NCI-H2107 (cell line): Measurements from ENCODE around the gene STRN.
"Not testable (repeated sequence)": the region's sequence is repeated elsewhere in the genome, so short reads cannot be mapped to it uniquely, and the experiment has no call there.

Experiments used
- DNase-seq: peaks from one replicate; lab custom pipeline; 2025; lab: John Stamatoyannopoulos, UW

Gene STRN

DNA sequence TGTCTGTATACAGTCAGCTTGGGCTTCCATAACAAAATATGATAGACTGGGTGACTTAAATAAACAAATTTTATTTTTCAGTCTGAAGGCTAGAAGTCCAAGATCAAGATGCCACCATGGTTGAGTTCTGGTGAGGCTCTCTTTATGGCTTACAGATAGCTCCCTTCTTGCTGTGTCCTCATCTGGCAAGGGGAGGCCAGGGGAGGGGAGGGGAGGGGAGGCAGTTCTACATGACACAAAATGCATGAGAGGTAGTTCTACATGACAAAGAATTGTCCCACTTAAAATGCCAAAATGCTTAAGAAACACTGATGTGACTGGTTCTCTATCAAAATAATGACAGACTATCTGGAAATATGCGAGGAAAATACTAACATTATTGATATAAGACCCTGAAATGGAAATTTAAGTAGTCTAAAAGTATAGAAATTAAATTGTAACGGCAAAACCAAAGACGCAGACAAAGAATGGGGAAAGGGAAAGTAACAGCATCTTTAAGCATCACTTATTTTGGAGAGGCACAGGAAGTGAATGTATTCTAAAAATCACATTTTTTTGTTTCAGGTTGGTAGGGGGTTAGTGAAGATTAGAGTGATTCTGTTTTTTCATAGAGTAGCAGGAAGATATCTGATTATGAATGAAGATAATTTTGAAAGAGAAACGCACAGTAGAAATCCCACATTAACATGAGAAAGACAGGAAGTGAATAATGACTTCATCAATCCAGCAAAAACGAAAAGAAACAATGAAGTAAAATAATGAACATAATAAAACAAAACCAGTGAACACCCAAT, 131.4 kb downstream of the STRN start:
- DNase-seq, result no peak

DNA sequence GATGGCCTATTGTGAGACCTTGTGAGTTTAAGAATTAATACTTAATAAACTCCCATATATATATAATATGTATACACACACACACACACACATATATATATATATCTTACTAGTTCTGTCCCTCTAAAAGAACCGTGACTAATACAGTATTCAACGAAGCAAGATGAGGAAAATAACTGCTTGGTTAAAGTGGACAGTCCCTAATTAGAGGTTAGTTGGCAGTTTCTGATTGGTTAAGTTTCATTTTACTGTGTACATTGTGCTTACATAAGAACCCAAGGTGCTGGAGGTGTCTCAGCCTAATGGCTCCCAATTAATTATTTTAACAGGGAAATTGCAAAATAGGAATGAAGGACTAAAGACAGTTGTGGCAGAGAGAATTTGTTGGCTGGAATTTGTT, 132.1 kb downstream of the STRN start:
- no peak for DNase-seq

DNA sequence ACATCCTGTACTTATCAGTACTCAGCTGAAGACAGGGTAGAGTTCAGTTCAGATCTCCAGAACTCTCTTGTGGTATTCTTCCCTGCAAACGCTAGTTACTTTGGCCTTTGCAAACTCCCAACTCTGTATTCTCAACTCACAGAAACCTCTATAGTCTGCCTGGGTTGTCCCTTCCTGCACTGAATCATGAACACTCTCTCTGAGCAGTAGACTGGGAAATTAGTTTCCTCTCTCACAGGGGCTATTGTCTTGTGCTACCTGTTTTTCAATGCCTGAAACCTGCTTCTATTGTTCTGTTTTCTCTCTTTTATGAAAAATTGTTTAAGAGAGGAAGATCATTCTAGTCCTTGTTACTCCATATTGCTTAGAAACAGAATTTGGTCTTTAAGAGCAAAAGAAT, 135.2 kb downstream of the STRN start:
- no peak for DNase-seq

DNA sequence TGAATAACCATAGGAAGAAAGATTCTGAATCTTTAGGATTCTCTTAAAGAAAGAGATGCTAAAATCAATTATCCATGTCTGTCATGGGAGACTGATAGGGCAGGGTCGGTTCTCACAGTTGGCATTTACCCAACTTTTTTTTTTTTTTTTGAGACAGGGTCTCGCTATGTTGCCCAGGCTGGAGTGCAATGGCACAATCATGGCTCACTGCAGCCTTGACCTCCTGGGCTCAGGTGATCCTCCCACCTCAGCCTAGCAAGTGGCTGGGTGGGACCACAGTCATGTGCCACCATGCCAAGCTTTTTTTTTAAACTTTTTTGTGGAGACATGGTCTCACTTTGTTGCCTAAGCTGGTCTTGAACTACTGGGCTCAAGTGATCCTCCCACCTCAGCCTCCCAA, 141.7 kb downstream of the STRN start:
- DNase-seq, result not testable (repeated sequence)

DNA sequence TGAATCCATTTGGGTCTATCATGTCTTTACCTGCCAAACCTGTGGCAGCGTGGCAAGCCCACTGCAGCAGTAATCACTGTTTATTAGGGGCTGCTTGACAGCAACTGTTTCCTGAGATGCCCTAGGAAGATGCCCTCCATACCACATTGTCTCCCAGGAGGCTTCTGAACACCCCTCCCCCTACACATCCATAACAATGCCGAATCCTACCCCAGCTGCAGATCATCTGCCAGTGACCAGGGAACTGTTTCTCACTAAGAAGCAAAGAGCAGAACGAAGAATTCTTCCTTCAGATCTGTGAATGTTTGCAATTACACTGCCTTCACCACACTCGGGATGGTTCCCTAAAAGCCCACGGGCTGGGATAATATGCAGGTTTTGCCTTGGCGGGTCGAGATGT, 142.1 kb downstream of the STRN start:
- DNase-seq, result no peak

DNA sequence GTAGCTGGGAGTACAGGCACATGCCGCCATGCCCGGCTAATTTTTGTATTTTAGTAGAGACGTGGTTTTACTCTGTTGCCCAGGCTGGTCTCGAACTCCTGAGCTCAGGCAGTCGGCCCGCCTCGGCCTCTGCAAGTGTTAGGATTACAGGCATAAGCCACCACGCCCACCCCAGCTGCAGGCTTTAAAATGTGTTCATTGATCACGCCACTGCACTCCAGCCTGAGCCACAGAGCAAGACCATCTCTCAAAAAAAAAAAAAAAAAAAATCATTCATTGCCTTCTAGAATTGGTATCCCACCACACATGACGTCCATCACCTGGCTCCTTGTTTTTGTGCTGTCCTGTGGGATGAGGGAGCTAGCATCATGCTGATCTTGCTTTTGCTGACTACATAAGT, 142.5 kb downstream of the STRN start:
- no peak for DNase-seq

DNA sequence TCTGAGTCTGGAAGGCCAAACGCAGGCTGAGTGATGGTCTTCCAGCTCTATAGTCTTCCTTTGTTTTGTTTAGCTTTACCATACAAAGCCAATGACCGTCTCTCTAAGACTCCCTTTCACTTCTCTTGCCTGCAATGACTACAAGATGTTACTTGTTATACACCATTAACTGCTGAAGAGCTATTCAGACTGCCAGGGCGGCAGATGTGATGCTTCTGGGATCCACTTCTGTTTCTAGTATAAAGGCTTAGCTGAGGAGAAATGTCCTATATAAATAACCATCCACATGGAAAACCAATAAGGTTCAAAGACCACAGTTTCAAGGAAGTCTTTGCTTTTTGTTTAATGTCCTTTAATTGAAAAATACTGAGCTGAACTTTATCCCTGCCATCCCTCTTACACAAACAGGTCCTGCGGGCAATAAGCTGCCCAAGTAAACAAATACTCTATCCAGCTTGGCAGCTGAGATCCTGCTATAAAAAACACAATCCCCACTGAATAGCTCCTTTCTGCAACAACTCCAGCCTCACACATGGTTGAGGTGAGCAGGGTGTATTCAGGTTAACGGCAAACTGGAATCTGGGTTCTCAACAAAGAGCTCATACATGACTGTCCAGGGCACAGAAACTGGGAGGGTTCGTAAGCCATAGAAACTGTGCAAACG, 145.3 kb downstream of the STRN start:
- DNase-seq, result peak; percentile 45

DNA sequence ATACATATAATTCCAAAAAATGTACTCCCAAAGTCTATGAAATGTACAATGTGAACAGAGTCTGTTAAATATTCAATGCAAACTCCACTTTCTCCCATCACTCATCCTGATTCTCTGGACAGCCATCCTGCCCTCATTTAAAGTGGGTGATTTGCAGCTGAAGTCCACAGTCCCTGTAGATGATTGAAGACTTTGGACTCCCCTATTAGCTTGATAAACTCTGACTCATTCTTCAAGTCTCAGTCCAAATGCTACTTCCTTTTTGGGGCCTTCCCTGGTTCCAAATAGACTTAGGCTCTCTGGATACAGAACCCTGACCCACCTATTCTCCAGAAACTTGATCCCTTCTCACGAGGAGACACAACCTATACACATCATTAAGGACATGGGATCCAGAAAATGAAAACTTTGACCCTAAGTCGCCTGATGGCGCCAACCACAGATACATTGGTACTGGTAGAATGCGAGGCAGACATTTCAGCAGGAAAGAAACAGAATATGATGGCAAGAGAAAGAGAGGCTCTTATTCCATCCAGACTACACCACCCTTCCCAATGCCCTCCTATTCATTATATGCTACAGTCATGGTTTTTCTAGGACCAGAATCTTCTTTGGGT, 147.1 kb downstream of the STRN start:
- DNase-seq, result no peak

DNA sequence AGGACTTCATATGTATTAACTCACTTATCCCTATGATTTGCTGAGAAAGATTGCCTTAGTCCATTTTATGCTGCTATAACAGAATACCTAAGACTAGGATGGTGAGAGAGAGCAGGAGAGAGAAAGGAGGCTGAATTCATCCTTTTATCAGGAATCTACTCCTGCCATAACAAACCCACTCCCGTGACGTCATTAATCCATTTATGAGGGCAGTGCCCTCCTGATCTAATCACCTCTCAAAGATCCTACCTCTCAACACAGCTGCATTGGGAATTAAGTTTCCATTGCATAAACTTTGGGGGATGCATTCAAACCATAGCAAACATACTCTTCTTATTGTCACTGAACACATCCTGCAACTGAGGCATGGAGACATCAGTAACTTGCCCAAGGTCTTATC, 147.8 kb downstream of the STRN start:
- no peak for DNase-seq

DNA sequence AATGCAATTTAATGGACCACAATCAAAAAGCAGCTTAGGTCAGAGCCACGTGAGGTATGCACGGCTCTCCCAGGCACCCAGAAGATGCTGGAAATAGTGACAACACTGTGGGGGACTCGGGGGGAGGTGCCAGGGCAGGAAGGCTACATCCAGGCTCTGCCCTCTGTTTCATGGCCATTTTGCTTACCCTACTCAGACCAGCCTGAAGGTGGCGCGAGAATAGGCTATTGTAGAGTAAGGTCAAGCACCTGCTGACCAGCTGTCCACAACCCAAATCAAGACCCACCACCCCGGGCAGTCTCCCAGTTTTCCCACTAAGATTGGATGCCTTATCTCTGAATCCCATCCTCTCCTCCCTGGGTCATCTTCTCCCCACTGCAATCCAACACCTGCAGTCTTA, 154.1 kb downstream of the STRN start:
- no peak for DNase-seq

DNA sequence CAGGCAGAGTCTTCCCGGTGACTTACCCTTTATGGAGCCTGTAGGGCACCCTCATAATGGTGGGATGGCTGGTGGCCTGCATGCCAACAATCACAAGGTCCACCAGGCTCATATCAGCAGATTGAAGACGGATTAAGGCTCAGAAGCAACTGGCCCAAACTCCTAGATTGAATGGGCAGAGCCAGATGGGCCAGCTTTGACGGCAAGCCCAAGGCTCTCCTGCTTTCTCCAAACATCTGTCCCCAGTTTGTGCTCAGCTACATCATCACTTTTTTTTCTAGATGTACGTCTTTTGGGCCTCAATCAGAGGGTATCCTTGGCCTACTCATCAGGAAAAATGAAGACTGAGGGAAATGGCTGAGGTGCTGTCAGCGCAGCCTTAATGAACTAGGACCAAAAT, 155.3 kb downstream of the STRN start:
- no peak for DNase-seq

DNA sequence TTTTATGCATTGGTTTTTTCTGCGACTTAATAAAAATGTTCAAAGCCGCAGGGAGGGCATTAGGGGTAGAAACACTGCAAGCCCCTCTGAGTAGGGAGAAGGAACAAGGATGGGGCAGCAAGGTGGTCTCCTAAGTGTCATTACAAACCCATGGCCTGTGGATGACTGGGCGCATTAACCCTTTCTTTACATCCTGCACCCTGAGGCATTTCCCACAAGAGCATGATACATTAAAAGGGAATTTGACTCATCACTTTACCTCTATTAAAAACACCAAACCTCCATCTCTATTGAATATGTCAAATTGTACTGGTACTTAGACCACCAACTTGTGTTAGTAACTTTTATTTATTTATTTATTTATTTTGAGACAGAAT, 157.3 kb downstream of the STRN start:
- no peak for DNase-seq

DNA sequence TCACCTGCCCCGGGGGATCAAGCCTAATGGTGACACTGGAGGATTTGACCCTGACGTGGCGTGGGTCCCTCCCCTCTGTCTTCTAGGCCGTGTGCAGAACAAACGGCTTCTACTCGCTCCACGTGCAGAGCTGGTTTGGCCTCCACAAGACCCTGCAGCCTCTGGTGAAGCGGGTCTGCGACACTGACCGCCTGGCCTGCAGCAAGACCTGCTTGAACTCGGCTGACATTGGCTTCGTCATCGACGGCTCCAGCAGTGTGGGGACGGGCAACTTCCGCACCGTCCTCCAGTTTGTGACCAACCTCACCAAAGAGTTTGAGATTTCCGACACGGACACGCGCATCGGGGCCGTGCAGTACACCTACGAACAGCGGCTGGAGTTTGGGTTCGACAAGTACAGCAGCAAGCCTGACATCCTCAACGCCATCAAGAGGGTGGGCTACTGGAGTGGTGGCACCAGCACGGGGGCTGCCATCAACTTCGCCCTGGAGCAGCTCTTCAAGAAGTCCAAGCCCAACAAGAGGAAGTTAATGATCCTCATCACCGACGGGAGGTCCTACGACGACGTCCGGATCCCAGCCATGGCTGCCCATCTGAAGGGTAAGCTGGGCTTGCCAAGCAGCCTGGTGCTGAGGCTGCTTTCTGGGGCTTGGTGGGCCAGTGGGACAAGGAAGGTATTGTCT, 157.8 kb downstream of the STRN start:
- no peak for DNase-seq

DNA sequence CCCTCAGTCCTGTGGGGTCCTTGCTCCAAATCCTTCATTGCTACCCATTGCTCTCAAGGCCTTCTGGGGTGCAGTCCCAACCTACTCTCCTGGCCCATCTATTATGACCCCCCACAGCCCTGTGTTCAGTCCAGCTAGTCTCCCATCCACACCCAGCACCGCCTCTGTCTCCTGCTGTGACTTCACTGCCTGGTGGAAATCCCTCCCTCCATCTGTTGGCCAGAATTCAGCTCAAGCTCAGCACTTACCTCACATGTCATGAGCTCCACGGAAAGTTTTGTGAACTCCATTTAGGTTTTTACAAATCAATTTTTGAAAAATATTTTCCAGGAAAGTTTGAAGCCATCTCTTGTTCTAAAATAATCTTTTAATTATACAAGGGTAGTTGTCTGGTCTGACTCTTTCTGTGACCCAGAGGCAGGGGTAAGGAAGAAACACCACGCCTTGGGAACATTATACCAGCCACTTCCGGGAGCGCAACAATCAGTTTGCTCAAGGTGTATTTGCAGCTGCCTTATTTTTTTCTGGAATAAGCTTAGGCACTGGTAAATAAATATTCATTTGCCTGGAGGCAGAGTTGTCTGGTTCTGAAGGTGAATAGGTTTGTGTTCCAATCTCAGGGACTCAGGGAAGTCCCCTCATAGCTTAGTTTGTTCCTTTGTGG, 159.0 kb downstream of the STRN start:
- DNase-seq, result no peak

DNA sequence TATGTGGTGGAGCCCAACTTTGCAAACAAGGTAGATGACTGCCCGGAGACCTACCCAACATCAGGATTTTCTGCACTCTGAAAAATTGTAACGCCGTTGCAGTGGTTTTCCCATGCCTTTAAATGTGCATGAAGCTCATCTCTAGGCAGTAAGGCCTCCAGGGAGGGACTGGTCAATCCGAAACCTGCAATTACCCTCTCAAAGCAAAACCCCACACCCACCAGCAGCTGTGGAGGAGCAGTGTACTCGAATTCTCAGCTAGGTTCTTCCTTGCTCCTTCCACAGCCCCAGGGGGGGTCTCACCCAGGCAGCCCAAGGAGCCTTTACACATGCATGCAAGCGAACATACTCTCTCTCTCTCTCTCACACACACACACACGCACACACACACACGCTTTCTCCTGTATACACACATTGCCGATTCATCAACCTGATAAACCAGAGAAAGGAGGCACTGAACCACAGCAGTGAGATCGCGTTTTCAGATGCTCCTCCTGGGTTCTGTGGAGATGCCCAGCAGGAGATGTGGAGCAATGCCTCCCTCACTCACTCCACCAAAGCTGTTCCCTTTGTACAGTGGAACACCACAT, 160.6 kb downstream of the STRN start:
- no peak for DNase-seq

DNA sequence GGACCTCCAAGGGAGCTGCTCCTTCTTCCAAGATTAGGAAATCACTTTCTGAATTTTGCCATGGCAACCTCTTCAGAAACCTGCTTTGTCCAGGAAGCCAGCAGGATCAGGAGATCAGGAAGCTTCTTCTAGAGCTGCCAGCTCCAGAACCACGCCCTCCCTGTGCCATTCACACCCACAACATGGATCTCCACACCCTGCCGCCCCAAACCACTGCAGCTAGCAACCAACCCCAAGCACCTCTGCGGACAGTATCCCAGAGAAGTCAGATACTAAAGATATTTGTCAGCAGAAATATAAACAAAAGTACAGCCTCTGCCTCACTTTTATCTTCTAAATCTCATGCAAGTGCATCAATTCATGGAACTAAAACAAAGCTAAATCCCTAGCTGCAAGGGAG, 163.4 kb downstream of the STRN start:
- DNase-seq, result no peak

DNA sequence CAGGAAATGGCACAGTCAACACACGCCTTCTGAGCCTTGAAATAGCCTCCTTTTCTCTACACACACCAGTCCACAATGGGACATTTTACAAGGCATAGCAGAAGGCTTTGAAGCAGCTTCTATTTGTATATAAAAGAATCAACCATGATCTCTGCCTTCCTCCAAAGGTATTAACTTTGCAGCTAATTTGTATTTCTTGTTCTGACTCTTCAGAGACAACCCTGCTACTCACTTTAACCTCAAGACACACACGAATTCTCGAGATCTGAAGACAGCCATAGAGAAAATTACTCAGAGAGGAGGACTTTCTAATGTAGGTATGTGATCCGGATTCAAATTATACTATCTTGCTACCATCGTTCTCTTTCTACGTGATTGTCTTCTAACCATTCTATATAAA, 165.2 kb downstream of the STRN start:
- no peak for DNase-seq

DNA sequence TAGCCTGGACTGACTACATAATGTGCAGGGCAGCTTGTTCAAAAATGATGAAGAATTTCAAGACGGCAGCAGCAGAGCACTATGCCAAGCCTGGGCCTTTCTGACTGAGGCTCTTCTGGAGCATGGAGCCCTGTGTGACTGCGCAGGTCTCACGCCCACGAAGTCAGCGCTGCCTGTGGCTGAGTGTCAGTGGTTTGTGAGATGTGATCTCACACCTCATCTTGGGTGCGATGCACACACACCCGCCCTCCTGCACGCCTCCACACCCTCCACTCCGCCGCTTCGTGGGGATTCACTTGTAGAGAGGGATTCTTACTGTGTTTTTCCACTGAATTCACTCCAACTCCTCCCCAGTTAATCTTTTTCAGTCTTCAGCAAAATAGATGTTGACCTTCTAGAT, 166.0 kb downstream of the STRN start:
- DNase-seq, result no peak

DNA sequence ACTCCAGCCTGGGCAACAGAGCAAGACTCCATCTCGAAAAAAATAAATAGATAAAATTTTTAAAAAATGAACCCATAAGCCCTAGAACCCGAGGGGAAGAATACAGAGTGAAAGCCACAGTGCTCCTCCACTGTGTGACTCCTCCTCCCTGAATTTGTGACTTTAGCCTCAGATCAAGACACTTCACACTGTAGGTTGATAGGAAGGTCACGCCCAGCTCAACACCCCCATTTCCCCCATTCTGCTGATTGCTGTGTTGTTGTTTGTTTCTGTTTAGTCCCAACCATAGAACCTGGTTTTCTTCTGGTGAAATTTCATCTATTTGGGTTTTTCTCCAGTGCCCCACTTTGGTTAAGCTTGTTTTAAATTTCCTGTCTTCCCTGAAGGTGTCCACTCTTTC, 167.6 kb downstream of the STRN start:
- no peak for DNase-seq

DNA sequence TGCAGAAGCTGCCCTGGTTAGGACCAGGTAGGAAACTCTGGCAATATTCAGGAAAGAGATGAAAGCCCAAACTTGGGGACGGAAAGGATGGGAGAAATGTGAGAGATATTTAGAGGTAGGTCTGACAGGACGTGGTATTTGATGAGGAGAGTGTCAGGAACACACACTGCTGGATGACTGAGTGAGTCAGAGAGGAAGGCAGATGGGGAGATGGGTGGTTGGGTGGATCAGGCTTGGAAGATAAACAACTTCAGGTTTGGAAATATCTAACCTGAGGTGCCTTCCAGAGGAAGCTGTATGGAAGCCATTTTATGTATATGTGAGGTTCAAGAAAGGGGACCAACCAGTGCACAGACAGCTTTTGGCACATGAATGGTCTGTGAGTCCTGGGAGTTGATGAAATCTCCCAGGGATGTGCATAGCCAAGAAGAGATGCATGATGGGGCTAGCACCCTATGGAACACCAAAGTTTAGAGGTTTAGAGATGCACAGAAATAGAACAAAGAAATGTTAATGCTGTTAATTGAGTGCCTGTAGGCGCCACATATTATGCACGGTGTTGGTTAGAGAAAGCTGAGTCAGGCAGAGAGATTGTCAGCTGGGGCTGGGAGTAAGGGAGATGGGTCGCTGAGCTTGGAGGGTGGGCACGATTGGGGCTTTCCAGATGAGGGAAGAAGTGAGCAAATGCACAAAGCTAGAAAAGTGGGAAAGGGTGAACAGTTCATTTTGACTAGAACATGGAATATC, 168.8 kb downstream of the STRN start:
- no peak for DNase-seq
